Hematopoietic multipotent progenitor cell treated with erythropoietin and hydrocortisone succinate and interleukin-3 and kit ligand, for 6 days (in vitro differentiated cells): ENCODE measurements around the gene SH3PXD2A.

ENCODE experiments used
- DNase-seq: peaks from one replicate; pipeline ENCODE4 v3.0.0-alpha.2; 2015

The SH3PXD2A gene

DNA sequence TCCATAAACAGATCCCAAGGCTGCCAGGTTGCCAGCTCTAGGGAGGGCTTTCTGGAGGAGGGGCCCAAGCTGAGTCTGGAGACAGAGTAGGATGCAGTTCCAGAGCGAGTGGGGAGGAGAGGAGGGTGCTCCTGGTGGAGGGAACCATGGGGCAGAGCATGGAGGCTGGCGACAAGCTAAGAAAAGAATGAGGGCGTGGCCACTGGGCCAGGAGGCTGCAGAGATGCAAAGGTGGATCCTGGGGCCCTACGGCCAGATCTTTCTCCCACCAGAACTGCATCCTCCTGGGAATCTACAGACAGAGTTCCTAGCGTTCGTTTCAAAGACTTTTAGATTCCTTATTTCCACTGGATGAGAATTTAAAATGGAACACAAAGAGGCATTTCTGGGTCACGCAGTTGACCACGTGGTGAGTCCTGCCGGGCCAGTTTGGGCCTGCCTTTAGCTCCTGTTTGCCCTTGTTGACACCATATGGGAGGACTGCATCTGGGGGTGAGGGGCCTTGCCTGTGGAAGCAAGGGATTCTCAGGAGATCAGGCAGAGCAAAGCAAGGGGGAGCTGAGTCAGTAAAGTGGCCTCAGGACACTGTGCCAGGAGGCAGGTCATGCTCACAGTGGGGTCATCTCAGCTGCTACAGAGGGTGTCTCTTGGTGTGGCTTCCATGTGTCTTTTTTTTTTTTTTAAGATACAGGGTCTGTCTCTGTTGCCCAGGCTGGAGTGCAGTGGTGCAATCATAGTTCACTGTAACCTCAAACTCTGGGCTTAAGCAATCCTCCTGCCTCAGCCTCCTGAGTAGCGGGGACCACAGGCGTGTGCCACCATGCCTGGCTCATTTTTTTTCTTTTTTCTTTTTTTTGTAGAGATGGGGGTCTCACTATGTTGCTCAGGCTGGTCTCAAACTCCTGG, 137.8 kb downstream of the SH3PXD2A start:
- DNase-seq, result no peak

DNA sequence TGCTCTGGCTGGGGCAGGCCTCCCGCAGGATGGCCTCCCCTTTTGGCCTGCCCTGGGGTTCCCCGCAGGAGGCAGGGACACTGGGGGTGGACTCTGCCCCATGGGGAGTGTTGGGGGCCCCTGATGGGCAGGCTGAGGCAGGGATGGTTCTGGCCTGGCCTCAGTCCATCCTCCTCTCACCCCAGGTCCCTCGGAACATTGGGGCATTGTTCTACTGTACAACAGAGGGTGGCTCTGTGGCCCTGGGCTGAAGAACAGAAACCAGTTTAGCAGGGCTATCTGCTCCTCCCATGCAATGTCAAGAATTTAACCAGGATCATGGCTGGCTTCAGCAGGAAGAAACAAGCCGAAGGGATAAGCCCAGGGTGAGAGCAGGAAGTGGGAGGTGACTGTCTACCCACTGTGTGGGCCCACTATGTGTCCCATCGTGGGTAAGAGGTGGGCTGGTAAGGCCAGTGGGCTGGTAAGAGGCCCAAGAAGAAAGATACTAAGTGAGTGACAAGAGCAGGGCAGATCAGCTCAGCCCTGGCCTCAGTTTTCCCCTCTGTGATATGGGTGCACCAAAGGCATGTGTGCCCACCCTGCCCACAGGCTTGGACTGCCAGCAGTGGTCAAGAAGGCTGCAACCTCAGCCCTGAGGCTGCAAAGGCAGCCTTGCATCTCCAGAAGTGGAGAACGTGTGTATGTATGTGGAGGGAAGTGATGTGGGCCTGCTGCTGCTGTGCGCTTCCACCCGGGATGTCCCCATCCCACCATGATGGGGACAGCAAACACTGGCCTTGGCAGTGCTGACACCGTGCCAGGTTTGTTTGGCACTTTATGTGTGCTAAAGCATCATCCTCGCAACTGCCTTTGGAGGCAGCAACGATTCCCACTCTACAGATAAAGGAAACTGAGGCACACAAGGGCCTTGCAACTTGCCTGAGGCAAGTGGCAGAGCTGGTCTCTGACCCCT, 138.9 kb downstream of the SH3PXD2A start:
- DNase-seq, result no peak

- DNase-seq, result no peak
These were observed 139.9 kb downstream of the SH3PXD2A start for GRCh38 chr10:103715430-103715829.

GRCh38 chr10:103714232-103714891, 141.0 kb downstream of the SH3PXD2A start:
- DNase-seq, result no peak

DNA sequence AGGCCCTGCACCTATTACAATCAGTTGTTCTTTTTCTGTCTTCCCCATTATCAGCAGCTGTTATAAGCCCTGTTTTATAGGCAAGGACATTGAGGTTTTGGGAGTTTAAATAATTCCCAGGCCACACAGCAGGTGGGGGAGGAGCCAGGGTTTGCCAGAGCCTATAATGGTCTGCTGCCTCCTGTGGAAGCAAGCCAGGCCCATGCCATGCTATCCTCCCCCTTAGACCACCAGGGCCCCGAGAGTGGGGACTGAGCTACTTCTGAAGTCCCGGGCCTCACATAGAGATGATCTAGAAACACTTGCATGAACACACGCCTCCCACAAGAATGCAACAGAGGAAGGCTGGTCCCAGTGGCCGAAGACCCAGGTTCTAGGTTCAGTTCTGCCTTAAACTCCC, 141.7 kb downstream of the SH3PXD2A start:
- no peak for DNase-seq

DNA sequence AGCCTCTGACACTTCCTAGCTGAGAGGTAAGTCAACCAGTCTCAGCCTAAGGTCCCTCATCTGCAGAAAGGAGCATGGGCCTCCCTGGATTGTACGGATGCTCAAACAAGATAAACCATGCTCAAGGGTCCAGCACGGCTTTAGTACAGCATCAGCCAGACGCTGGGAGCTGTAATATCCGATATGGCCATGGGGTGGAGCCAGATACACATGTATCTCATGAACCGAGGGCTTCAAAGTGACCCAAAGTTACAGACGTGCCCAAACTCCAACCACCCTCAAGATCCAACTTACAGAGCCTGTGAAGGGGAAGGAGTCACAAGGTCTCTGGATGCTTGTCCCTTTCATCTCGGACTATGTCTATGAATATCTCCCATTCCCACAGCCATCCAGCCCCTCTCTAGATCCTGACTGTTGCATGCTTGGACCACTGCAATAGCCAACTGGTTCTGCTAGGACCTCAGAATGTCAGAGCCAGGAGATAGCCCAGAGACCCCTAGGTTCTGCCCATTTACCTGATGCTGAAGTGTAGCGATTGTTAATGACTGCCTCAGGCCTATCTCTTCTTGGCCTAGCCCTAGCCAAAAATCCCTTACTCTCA, 142.4 kb downstream of the SH3PXD2A start:
- DNase-seq, result peak; percentile 87

DNA sequence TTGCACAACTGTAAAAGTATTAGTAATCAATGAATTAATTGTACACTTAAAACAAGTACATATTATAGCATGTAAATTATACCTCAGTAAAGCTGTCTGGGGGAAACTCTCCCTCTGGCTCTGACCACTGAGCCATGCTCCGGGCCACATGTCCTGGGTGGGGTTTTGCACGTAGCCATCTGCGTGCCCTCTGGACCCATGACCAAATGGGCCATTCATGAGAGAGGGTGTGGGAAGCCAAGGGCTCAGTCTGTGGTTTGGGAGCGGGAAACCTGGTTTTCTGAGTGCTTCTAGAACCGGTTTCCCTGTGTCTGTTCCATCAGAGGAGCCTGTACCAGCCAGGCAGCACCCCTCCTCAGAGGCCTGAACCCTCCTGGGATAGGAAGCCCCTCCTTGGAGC, 143.2 kb downstream of the SH3PXD2A start:
- no peak for DNase-seq

DNA sequence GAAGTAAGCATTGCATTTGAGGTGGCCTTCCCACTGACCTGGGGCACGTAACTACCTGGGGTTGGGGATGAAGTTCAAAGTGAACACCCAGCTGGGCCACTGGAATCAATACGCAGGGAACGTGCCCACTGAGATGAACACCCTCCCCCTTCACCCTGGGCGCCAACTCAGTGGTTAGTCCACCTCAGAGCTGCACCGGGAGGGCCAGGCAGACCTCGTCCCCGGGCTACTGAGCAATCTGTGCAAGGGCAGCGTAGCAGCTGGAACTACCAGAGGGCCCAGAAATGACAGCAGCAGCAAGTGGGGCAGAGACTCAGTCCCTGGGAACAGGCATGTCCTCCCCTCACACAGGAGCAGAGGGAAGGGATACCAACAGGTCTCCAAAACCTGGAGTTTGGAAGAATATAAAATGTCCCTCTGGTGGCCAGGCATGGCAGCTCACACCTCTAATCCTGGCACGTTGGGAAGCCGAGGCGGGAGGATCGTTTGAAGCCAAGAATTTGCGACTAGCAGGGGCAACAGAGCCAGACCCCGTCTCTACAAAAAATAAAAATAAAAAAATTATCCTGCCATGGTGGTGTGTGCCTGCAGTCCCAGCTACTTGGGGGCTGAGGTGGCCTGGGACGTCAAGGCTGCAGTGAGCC, 143.9 kb downstream of the SH3PXD2A start:
- DNase-seq, result no peak

- no peak for DNase-seq
These were observed 144.9 kb downstream of the SH3PXD2A start for GRCh38 chr10:103710490-103710889.

- no peak for DNase-seq
These were observed 145.9 kb downstream of the SH3PXD2A start for GRCh38 chr10:103709341-103709920.

DNA sequence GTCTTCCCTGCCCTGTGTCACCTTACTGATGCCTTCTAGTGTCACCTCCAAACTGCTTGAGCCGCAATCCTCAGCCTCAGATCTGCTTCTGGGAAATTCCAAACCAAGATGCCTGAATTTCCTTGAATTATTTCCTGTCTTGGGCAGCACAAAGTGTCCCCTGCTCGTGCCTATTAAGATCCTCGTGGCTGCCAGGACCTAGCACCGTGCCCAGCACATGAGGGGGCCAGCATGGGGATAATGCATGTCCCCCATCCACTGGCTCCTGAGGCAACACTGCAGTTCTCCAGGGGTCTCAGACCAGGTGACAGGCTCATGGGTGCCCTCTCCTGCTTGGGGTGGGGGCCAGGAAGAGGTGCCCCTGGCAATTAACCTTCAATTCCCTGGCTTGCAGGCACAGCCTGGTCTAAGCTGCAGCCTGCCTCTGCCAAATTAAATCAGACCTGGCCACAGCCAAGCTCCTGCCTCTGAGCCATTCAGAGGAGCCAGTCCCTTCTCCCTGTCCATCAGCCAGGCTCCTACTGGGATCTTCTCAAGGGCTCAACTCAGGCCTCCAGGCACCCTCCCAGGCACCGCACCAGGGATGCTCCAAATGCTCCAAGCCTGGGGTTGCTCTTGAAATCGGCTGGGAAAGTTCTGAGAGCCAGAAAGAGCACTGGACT, 146.6 kb downstream of the SH3PXD2A start:
- DNase-seq, result no peak

DNA sequence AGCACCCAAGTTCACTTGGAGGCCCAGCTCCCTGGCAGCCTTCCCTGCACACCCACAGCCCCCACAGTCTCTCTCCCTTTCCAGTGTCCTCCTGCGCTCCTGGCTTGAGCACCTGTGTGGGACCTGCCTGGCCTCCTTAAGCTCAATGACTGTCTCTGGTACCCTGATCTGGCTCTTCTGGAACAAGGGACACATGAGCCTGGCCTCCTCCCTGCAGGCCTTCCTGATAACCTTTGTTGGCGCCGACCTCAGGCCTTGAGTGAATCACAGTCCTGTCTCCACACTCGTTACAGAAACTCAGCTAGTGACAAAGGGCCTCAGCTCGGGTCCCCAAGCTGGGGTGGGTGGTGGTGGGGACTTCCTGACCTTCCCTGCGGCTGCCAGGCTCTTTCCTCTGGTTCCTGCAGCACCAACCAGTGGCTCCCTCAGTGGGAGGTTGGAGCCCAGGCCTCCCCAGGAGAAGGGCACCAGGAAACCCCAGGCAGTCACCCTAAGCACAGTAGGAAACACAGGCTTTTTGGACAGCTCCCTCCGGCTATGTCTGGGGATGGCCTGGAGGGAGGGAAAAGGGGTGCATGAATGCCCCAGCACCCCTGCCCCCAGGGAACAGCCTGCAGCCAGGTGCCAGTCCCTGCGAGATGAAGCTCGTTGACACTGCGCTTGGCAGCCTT, 147.3 kb downstream of the SH3PXD2A start:
- no peak for DNase-seq

DNA sequence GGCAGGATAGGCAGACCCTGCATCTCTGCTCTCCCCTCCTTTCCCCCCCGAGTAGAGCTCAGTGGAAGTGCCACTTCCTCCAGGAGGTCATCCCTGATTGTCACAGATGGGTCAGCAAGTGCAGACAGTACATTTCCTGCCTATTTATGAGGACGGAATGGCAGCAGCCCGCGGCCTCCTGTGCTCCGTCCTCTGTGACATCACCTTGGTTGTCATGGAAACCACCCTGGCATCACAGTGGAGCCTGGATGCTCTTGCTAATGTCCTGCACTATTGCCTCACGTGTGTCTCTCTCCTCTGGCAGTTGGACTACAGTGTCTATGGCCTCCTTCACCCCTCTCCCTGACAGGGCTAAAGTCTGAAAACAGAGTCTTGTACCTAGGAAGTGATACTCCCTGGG, 148.6 kb downstream of the SH3PXD2A start:
- no peak for DNase-seq

GRCh38 chr10:103706047-103706446, 149.3 kb downstream of the SH3PXD2A start:
- no peak for DNase-seq

- DNase-seq, result no peak
These were observed 151.1 kb downstream of the SH3PXD2A start for GRCh38 chr10:103703941-103704919.

GRCh38 chr10:103701380-103702222, 153.8 kb downstream of the SH3PXD2A start:
- DNase-seq, result no peak

GRCh38 chr10:103700436-103700715, 155.0 kb downstream of the SH3PXD2A start:
- DNase-seq, result no peak

DNA sequence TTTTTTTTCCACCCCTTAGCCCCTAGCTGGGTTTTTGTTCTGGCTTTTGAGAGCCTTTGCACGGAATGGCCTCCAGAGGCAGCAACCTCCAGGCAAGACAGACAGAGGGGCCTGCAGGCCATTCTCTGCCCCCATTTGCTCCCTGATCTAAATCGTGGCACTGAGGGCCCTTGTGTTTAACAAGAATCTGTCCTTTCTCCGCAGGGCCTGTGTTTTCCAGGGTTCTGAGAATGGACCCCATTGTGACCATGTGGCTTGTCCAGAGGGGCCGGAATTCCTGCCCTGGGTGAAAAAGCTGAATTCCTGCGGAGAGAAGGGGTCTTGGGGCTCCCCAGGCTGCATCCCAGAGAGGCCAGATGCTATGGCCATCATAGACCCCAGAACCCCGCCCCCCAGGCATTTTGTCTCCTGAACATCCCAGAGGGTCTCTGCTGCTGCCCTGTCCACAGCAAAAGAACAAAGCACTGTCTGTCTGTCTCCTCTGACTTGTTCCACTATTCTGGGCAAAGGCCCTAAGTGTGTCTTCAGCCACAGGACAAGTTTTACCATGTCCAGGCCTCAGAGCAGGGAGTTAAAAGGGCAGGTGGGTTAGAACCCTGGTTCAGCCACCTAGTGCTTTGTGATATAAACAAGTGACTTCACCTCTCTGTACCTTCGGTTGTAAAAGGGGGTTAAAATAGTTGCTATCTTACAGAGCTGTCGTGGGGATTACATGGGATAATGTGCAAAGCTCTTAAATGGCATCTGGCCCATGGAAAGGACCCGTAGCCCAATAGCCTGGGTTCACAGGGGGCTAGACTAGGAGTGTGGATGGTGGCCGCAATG, 155.6 kb downstream of the SH3PXD2A start:
- no peak for DNase-seq
